HG02973 (cell line): ENCODE measurements around the gene ANKRD44.

Experiments used
- ATAC-seq: cut with Tn5 transposase; IDR thresholded peaks from one replicate; pipeline ENCODE4 v1.9.1; 2021; ENCODE audit warnings: moderate library complexity; ENCODE audit not compliant: unreplicated experiment

The ANKRD44 gene

GRCh38 chr2:197211881-197212342 lies 98.7 kb downstream of the ANKRD44 start:
- ATAC-seq: no peak

- no peak for ATAC-seq
Measured at GRCh38 chr2:197210430-197210829, 100.2 kb downstream of the ANKRD44 start.

GRCh38 chr2:197209742-197210408 lies 100.7 kb downstream of the ANKRD44 start:
- peak; percentile 30 for ATAC-seq

- no peak for ATAC-seq
Measured at GRCh38 chr2:197209246-197209645, 101.3 kb downstream of the ANKRD44 start.

GRCh38 chr2:197208841-197209240 lies 101.7 kb downstream of the ANKRD44 start:
- no peak for ATAC-seq

GRCh38 chr2:197208024-197208423 lies 102.6 kb downstream of the ANKRD44 start:
- ATAC-seq: no peak

GRCh38 chr2:197207598-197207997 lies 103.0 kb downstream of the ANKRD44 start:
- no peak for ATAC-seq

GRCh38 chr2:197207106-197207505 lies 103.5 kb downstream of the ANKRD44 start:
- ATAC-seq: no peak

GRCh38 chr2:197205585-197206215 lies 104.9 kb downstream of the ANKRD44 start:
- peak; percentile 66 for ATAC-seq

- no peak for ATAC-seq
Measured at GRCh38 chr2:197204519-197205250, 105.9 kb downstream of the ANKRD44 start.

- ATAC-seq: no peak
Measured at GRCh38 chr2:197201874-197202273, 108.7 kb downstream of the ANKRD44 start.

- ATAC-seq: no peak
Measured at GRCh38 chr2:197200762-197201058, 109.9 kb downstream of the ANKRD44 start.

- ATAC-seq: no peak
Measured at GRCh38 chr2:197200051-197200761, 110.4 kb downstream of the ANKRD44 start.

GRCh38 chr2:197198890-197199289 lies 111.7 kb downstream of the ANKRD44 start:
- peak; percentile 97 for ATAC-seq

- no peak for ATAC-seq
Measured at GRCh38 chr2:197197895-197198311, 112.7 kb downstream of the ANKRD44 start.

- no peak for ATAC-seq
Measured at GRCh38 chr2:197196541-197197180, 113.9 kb downstream of the ANKRD44 start.

GRCh38 chr2:197195518-197195917 lies 115.1 kb downstream of the ANKRD44 start:
- ATAC-seq: no peak

- ATAC-seq: peak; percentile 80
Measured at GRCh38 chr2:197191940-197192322, 118.6 kb downstream of the ANKRD44 start.

- ATAC-seq: peak; percentile 47
Measured at GRCh38 chr2:197191177-197191939, 119.2 kb downstream of the ANKRD44 start.

- no peak for ATAC-seq
Measured at GRCh38 chr2:197190100-197190432, 120.5 kb downstream of the ANKRD44 start.
